Measurements from ENCODE around the gene DPP6.
A peak's percentile ranks its signal among the peaks of the same experiment; 100 is the strongest.
"Not testable (repeated sequence)": the region's sequence is repeated elsewhere in the genome, so short reads cannot be mapped to it uniquely, and the experiment has no call there.

The DPP6 gene

GRCh38 chr7:154910977-154911376, 858.8 kb downstream of the DPP6 start:
- DNase-seq (ENCODE audit: low spot score): no peak

- DNase-seq (ENCODE audit: low spot score): no peak
Observed at GRCh38 chr7:154911411-154911810, 859.2 kb downstream of the DPP6 start.

GRCh38 chr7:154911862-154912455, 859.8 kb downstream of the DPP6 start:
- DNase-seq (ENCODE audit: low spot score): no peak

GRCh38 chr7:154912871-154913637, 860.9 kb downstream of the DPP6 start:
- DNase-seq (ENCODE audit: low spot score): no peak

GRCh38 chr7:154913638-154914307, 861.6 kb downstream of the DPP6 start:
- peak; percentile 88 for DNase-seq (ENCODE audit: low spot score)

GRCh38 chr7:154914308-154914995, 862.3 kb downstream of the DPP6 start:
- no peak for DNase-seq (ENCODE audit: low spot score)

- no peak for DNase-seq (ENCODE audit: low spot score)
Observed at GRCh38 chr7:154914996-154915380, 862.8 kb downstream of the DPP6 start.

GRCh38 chr7:154915600-154915999, 863.4 kb downstream of the DPP6 start:
- DNase-seq (ENCODE audit: low spot score): no peak

GRCh38 chr7:154916381-154916780, 864.2 kb downstream of the DPP6 start:
- no peak for DNase-seq (ENCODE audit: low spot score)

- DNase-seq (ENCODE audit: low spot score): no peak
Observed at GRCh38 chr7:154916856-154917807, 864.9 kb downstream of the DPP6 start.

GRCh38 chr7:154917808-154918160, 865.6 kb downstream of the DPP6 start:
- DNase-seq (ENCODE audit: low spot score): no peak

GRCh38 chr7:154918266-154918665, 866.1 kb downstream of the DPP6 start:
- no peak for DNase-seq (ENCODE audit: low spot score)

GRCh38 chr7:154918741-154919140, 866.5 kb downstream of the DPP6 start:
- no peak for DNase-seq (ENCODE audit: low spot score)

GRCh38 chr7:154919344-154920225, 867.4 kb downstream of the DPP6 start:
- DNase-seq (ENCODE audit: low spot score): no peak

GRCh38 chr7:154922472-154922871, 870.3 kb downstream of the DPP6 start:
- DNase-seq (ENCODE audit: low spot score): not testable (repeated sequence)

GRCh38 chr7:154927624-154928125, 875.5 kb downstream of the DPP6 start:
- DNase-seq (ENCODE audit: low spot score): peak; percentile 79

GRCh38 chr7:154928136-154929005, 876.2 kb downstream of the DPP6 start:
- peak; percentile 96 for DNase-seq (ENCODE audit: low spot score)

GRCh38 chr7:154929006-154929726, 877.0 kb downstream of the DPP6 start:
- no peak for DNase-seq (ENCODE audit: low spot score)

- DNase-seq (ENCODE audit: low spot score): no peak
Observed at GRCh38 chr7:154931906-154932305, 879.7 kb downstream of the DPP6 start.

Measured in CD4-positive, alpha-beta T cell treated with Interleukin-15 for 4 hours (primary cell).